HL-60 (cell line): ENCODE measurements around the gene CNTN2.

ENCODE experiments used
- DNase-seq, 2 experiments: peaks; one replicate each; pipeline ENCODE4 v3.0.0-alpha.2; 2010 to 2020; ENCODE audit warnings: low read depth in 1 of 2, low spot score in 1 of 2
- H3K27ac ChIP-seq: fragments of 250-450 bp; sonication (Bioruptor Pico); replicated peaks from 2 replicates; pipeline ENCODE4 v1.5.1; 2020; ENCODE audit warnings: mild to moderate bottlenecking, moderate library complexity
- H3K27me3 ChIP-seq: fragments of 250-450 bp; sonication (Bioruptor Pico); 2 replicates; pipeline ENCODE4 v1.5.1; 2021; ENCODE audit warnings: mild to moderate bottlenecking, moderate library complexity; ENCODE audit not compliant: insufficient read depth, poor library complexity, severe bottlenecking
- H3K4me3 ChIP-seq: replicated peaks from 2 replicates; pipeline ENCODE4 v1.5.1; 2011; ENCODE audit warnings: mild to moderate bottlenecking, control low read depth, low read length; ENCODE audit not compliant: insufficient read depth
- GABPA ChIP-seq: IDR thresholded peaks from 2 replicates; pipeline ENCODE4 v1.6.1; 2012; ENCODE audit warnings: low read depth
- POLR2AphosphoS5 ChIP-seq: IDR thresholded peaks from 2 replicates; pipeline ENCODE4 v1.6.1; 2012; ENCODE audit warnings: low read depth
- SPI1 ChIP-seq: IDR thresholded peaks from 2 replicates; pipeline ENCODE4 v1.6.1; 2012; ENCODE audit warnings: low read depth, mild to moderate bottlenecking, borderline replicate concordance
- TF ChIP-seq, protein P1 (sequence below): IDR thresholded peaks from 2 replicates; pipeline ENCODE4 v1.6.1; 2012; ENCODE audit warnings: low read depth; ENCODE audit not compliant: insufficient replicate concordance
- TF ChIP-seq, protein P2 (sequence below): IDR thresholded peaks from one replicate; pipeline ENCODE4 v1.5.1; 2011; ENCODE audit warnings: low read length, control low read depth, inconsistent platforms; ENCODE audit not compliant: insufficient read depth

The CNTN2 gene

DNA sequence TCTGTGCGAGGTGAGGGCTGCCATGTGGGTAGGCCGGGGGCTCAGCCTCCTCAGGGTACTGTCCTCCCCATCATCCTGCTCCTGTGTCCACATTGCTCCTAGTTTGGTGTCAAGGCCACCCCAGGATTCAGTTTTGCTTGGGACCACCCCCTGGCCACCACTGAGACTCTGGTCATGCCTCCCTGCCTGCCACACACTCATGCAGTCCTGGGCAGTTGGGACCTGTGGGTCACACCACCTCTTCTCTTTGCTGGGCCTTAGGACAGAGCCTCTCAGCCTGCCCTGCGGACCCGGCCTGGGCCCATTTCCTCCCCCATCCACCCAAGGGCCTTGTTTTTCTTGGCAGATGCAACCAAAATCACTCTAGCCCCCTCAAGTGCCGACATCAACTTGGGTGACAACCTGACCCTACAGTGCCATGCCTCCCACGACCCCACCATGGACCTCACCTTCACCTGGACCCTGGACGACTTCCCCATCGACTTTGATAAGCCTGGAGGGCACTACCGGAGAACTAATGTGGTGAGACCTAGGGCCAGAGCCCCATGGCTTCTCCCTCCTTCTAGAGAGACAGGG is 21.8 kb downstream of the CNTN2 start:
- no peak for DNase-seq
- TF ChIP-seq GABPA: no peak
- no peak for TF ChIP-seq POLR2AphosphoS5
- TF ChIP-seq, protein P1, sequence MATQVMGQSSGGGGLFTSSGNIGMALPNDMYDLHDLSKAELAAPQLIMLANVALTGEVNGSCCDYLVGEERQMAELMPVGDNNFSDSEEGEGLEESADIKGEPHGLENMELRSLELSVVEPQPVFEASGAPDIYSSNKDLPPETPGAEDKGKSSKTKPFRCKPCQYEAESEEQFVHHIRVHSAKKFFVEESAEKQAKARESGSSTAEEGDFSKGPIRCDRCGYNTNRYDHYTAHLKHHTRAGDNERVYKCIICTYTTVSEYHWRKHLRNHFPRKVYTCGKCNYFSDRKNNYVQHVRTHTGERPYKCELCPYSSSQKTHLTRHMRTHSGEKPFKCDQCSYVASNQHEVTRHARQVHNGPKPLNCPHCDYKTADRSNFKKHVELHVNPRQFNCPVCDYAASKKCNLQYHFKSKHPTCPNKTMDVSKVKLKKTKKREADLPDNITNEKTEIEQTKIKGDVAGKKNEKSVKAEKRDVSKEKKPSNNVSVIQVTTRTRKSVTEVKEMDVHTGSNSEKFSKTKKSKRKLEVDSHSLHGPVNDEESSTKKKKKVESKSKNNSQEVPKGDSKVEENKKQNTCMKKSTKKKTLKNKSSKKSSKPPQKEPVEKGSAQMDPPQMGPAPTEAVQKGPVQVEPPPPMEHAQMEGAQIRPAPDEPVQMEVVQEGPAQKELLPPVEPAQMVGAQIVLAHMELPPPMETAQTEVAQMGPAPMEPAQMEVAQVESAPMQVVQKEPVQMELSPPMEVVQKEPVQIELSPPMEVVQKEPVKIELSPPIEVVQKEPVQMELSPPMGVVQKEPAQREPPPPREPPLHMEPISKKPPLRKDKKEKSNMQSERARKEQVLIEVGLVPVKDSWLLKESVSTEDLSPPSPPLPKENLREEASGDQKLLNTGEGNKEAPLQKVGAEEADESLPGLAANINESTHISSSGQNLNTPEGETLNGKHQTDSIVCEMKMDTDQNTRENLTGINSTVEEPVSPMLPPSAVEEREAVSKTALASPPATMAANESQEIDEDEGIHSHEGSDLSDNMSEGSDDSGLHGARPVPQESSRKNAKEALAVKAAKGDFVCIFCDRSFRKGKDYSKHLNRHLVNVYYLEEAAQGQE: no peak
- TF ChIP-seq SPI1: no peak
- TF ChIP-seq, protein P2, sequence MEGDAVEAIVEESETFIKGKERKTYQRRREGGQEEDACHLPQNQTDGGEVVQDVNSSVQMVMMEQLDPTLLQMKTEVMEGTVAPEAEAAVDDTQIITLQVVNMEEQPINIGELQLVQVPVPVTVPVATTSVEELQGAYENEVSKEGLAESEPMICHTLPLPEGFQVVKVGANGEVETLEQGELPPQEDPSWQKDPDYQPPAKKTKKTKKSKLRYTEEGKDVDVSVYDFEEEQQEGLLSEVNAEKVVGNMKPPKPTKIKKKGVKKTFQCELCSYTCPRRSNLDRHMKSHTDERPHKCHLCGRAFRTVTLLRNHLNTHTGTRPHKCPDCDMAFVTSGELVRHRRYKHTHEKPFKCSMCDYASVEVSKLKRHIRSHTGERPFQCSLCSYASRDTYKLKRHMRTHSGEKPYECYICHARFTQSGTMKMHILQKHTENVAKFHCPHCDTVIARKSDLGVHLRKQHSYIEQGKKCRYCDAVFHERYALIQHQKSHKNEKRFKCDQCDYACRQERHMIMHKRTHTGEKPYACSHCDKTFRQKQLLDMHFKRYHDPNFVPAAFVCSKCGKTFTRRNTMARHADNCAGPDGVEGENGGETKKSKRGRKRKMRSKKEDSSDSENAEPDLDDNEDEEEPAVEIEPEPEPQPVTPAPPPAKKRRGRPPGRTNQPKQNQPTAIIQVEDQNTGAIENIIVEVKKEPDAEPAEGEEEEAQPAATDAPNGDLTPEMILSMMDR: no peak
- no peaks in the 10 kb centered on the region for H3K27me3 ChIP-seq
- H3K27ac ChIP-seq: no peak overlapping the region
- H3K4me3 ChIP-seq: no peak overlapping the region

DNA sequence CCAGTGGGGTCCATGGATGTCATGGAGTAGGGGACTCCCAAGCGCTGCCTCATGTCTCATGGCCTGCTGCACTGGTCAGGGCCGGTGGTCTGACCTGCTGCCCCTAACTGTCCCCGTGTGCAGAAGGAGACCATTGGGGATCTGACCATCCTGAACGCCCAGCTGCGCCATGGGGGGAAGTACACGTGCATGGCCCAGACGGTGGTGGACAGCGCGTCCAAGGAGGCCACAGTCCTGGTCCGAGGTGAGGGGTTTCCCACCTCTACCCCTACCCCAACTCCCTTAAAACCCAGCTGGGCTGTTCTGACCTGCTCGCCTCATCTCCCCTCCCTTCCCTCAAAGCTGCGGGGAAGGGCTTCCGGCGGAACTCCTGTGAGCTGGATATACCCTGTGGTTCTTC is 22.7 kb downstream of the CNTN2 start:
- Histone ChIP-seq H3K4me3 (no peak overlapping the region), H3K27ac (no peak overlapping the region), H3K27me3 (no peaks in the 10 kb centered on the region)
- no peak for TF ChIP-seq POLR2AphosphoS5
- TF ChIP-seq, protein P1: no peak
- TF ChIP-seq SPI1: no peak
- TF ChIP-seq GABPA: no peak
- TF ChIP-seq, protein P2: no peak
- no peak for DNase-seq

DNA sequence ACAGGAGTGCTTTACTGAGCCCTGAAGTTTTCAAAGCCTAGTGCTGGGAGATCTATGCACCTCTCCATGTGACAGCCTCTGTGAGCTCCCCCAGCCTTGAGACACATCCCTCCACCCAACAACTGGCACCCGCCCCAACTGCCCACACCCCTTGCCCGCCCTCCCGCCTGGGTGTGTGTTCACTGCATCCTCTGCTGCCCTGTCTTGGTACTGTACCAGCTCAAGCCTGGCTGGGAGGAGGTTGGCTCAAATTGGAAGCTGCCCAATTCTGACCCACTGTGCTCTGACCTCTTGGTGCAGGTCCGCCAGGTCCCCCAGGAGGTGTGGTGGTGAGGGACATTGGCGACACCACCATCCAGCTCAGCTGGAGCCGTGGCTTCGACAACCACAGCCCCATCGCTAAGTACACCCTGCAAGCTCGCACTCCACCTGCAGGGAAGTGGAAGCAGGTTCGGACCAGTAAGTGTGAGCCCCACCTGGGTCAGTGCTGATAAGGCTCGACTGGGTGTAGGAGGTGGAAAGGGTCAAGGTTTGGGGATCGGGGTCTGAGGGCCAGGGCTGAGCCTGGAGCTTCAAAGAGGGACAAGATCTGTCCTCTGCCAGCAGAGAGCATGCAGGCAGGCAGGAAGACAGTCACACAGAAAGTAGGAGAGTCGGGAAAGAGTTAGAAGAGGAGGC is 23.3 kb downstream of the CNTN2 start:
- H3K27ac ChIP-seq: no peak overlapping the region
- H3K4me3 ChIP-seq: no peak overlapping the region
- DNase-seq: no peak
- H3K27me3 ChIP-seq: no peaks in the 10 kb centered on the region
- TF ChIP-seq GABPA (no peak), POLR2AphosphoS5 (no peak), SPI1 (no peak)
- TF ChIP-seq, protein P1: no peak
- TF ChIP-seq, protein P2: no peak
